Measurements from ENCODE around the gene NECAB3.

NECAB3 gene

GRCh38 chr20:33677991-33678702 lies 3.9 kb upstream of the NECAB3 start:
- DNase-seq (ENCODE audit: low read depth in 2 of 3, low spot score in 1 of 3): no peak

GRCh38 chr20:33676652-33677645 lies 2.7 kb upstream of the NECAB3 start:
- no peak for DNase-seq (ENCODE audit: low read depth in 2 of 3, low spot score in 1 of 3)

GRCh38 chr20:33676121-33676520 lies 1.9 kb upstream of the NECAB3 start:
- DNase-seq (ENCODE audit: low read depth in 2 of 3, low spot score in 1 of 3): no peak

GRCh38 chr20:33675136-33675959 lies 1.1 kb upstream of the NECAB3 start:
- DNase-seq (ENCODE audit: low read depth in 2 of 3, low spot score in 1 of 3): no peak

GRCh38 chr20:33673410-33674293 lies 576 bp downstream of the NECAB3 start:
- no peak for DNase-seq (ENCODE audit: low read depth in 2 of 3, low spot score in 1 of 3)

GRCh38 chr20:33673114-33673409 lies 1.2 kb downstream of the NECAB3 start:
- DNase-seq (ENCODE audit: low read depth in 2 of 3, low spot score in 1 of 3): no peak

GRCh38 chr20:33672426-33673113 lies 1.7 kb downstream of the NECAB3 start:
- DNase-seq (ENCODE audit: low read depth in 2 of 3, low spot score in 1 of 3): no peak

- DNase-seq (ENCODE audit: low read depth in 2 of 3, low spot score in 1 of 3): no peak
These were observed 2.5 kb downstream of the NECAB3 start for GRCh38 chr20:33671573-33672288.

GRCh38 chr20:33670715-33671499 lies 3.3 kb downstream of the NECAB3 start:
- no peak for DNase-seq (ENCODE audit: low read depth in 2 of 3, low spot score in 1 of 3)

GRCh38 chr20:33669873-33670640 lies 4.2 kb downstream of the NECAB3 start:
- DNase-seq (ENCODE audit: low read depth in 2 of 3, low spot score in 1 of 3): no peak

GRCh38 chr20:33669224-33669623 lies 5.0 kb downstream of the NECAB3 start:
- DNase-seq (ENCODE audit: low read depth in 2 of 3, low spot score in 1 of 3): no peak

GRCh38 chr20:33668466-33669155 lies 5.6 kb downstream of the NECAB3 start:
- DNase-seq (ENCODE audit: low read depth in 2 of 3, low spot score in 1 of 3): no peak

GRCh38 chr20:33667676-33668465 lies 6.4 kb downstream of the NECAB3 start:
- DNase-seq (ENCODE audit: low read depth in 2 of 3, low spot score in 1 of 3): peak; percentile 70 to 80 (median 75)

- peak in 1 of 3 donors; percentile 40 for DNase-seq (ENCODE audit: low read depth in 2 of 3, low spot score in 1 of 3)
These were observed 7.0 kb downstream of the NECAB3 start for GRCh38 chr20:33667245-33667675.

GRCh38 chr20:33666293-33667244 lies 7.7 kb downstream of the NECAB3 start, which contains the start of gene ACTL10:
ACTL10 (plus strand) TSS chr20:33666943; CDS start chr20:33667498, 555 bp downstream.
- DNase-seq (ENCODE audit: low read depth in 2 of 3, low spot score in 1 of 3): peak; percentile 81 to 87 (median 86)
